Natural killer cell (primary cell): Measurements from ENCODE around the gene PAPLN. TPM values are rescaled to one million over a fixed set of nuclear protein-coding genes. Genes with fewer than 3 reads are reported as not detected.

Experiments used
- ATAC-seq, 3 donors: fragments of 150-1000 bp in 2 of 3; fragments of 200-7000 bp in 1 of 3; cut with Tn5 transposase; 1 replicate in 1 of 3; 2 replicates in 2 of 3; pipeline ENCODE4 v1.10.0; 2021; ENCODE audit warnings: mild to moderate bottlenecking in 2 of 3, moderate library complexity in 2 of 3
- DNase-seq, 2 donors: peaks; one replicate each; pipeline versions ENCODE4 v3.0.0 to v3.0.0-alpha.2; 2013 to 2021; ENCODE audit warnings: mixed read lengths in 1 of 2
- H3K27ac ChIP-seq: one replicate; pipeline ENCODE4 v1.5.1; 2013; ENCODE audit warnings: mild to moderate bottlenecking, low read length
- H3K27me3 ChIP-seq: one replicate; pipeline ENCODE4 v1.6.1; 2013; ENCODE audit warnings: low read length; ENCODE audit not compliant: control insufficient read depth, insufficient read depth
- H3K36me3 ChIP-seq: one replicate; pipeline ENCODE4 v1.6.1; 2013; ENCODE audit warnings: low read length; ENCODE audit not compliant: control insufficient read depth, insufficient read depth
- H3K4me1 ChIP-seq: one replicate; pipeline ENCODE4 v1.6.1; 2013; ENCODE audit warnings: low read length; ENCODE audit not compliant: control insufficient read depth, insufficient read depth
- H3K4me3 ChIP-seq: one replicate; pipeline ENCODE4 v1.5.1; 2013; ENCODE audit warnings: low read length
- H3K9me3 ChIP-seq: one replicate; pipeline ENCODE4 v1.6.1; 2013; ENCODE audit warnings: low read length; ENCODE audit not compliant: control insufficient read depth, insufficient read depth
- H3K27ac Mint-ChIP-seq, 2 donors: one replicate each; pipeline ENCODE4 v1.8.0; 2022; ENCODE audit warnings: mild to moderate bottlenecking in 2 of 2, mixed read lengths in 2 of 2, moderate library complexity in 1 of 2
- H3K27me3 Mint-ChIP-seq, 2 donors: one replicate each; pipeline ENCODE4 v1.8.0; 2022; ENCODE audit warnings: low read depth in 2 of 2, mixed read lengths in 2 of 2
- H3K36me3 Mint-ChIP-seq: one replicate; pipeline ENCODE4 v1.8.0; 2022; ENCODE audit warnings: mixed read lengths
- H3K4me1 Mint-ChIP-seq, 2 donors: one replicate each; pipeline ENCODE4 v1.8.0; 2022; ENCODE audit warnings: mixed read lengths in 2 of 2
- H3K4me3 Mint-ChIP-seq: one replicate; pipeline ENCODE4 v1.8.0; 2022; ENCODE audit warnings: mild to moderate bottlenecking, moderate library complexity, mixed read lengths
- H3K9me3 Mint-ChIP-seq, 2 donors: one replicate each; pipeline ENCODE4 v1.8.0; 2022; ENCODE audit warnings: mixed read lengths in 2 of 2
- CTCF ChIP-seq: fragments of 200-600 bp; IDR thresholded peaks from one replicate; pipeline ENCODE4 v1.8.0; 2022; ENCODE audit warnings: antibody characterized with exemption
- WGBS: methylation state at CpG from one replicate; pipeline ENCODE4 v1.1.7; 2013; ENCODE audit warnings: missing lambda C conversion rate; ENCODE audit not compliant: insufficient coverage; 5-methylcytosine and 5-hydroxymethylcytosine counted together
- intact Hi-C: fragments of 100-400 bp; cut with micrococcal nuclease; formaldehyde crosslinking; loops from one replicate; pipeline ENCODE4 v1.14.2; 2022
- total RNA-seq, 4 donors: library from RNA; stranded (reverse); fragments of 120-200 nt in 1 of 4; gene quantifications; one replicate each; pipeline versions ENCODE4 v1.2.3 to v1.2.4, GENCODE V29; 2013 to 2022

PAPLN gene
- total RNA-seq, 3 donors from 2014 or later (not counting 1 experiment from before 2014, with no cell fraction given) = 0.24 to 0.70 (median 0.34) TPM

GRCh38 chr14:73208846-73209245 is 28.5 kb upstream of the PAPLN start:
- no peak overlapping the region for H3K27ac ChIP-seq
- Mint-ChIP-seq H3K27me3 (no peaks in the 10 kb centered on the region), H3K27ac (no peak overlapping the region), H3K9me3 (no peaks in the 10 kb centered on the region), H3K4me3 (no peak overlapping the region), H3K4me1 (peaks cover 0 to 6% of the 10 kb centered on the region in 2 donors), H3K36me3 (peaks cover 24% of the 10 kb centered on the region)
- peaks cover 72% of the 10 kb centered on the region for H3K36me3 ChIP-seq
- intact Hi-C loops = no loop called here
- 96% methylated on average over 8 of the region's 8 CpGs for whole genome bisulfite sequencing
- no peaks in the 10 kb centered on the region for H3K27me3 ChIP-seq
- H3K9me3 ChIP-seq = no peaks in the 10 kb centered on the region
- no peak overlapping the region for H3K4me3 ChIP-seq
- TF ChIP-seq CTCF = no peak
- no peaks in the 10 kb centered on the region for H3K4me1 ChIP-seq
- ATAC-seq (no peak), DNase-seq (no peak)

- intact Hi-C loops = no loop called here
- H3K9me3 ChIP-seq = no peaks in the 10 kb centered on the region
- no peaks in the 10 kb centered on the region for H3K4me1 ChIP-seq
- DNase-seq (no peak), ATAC-seq (no peak)
- Mint-ChIP-seq H3K4me1 (peaks cover 0 to 6% of the 10 kb centered on the region in 2 donors), H3K9me3 (no peaks in the 10 kb centered on the region), H3K36me3 (peaks cover 24% of the 10 kb centered on the region), H3K27ac (peak overlapping the region in 1 of 2 donors; percentile 2), H3K4me3 (no peak overlapping the region), H3K27me3 (no peaks in the 10 kb centered on the region)
- H3K27ac ChIP-seq = no peak overlapping the region
- WGBS = 100% methylated on average over 2 of the region's 2 CpGs
- no peaks in the 10 kb centered on the region for H3K27me3 ChIP-seq
- peaks cover 70% of the 10 kb centered on the region for H3K36me3 ChIP-seq
- TF ChIP-seq CTCF = no peak
- no peak overlapping the region for H3K4me3 ChIP-seq
These were observed 27.4 kb upstream of the PAPLN start for GRCh38 chr14:73209953-73210352.

DNA sequence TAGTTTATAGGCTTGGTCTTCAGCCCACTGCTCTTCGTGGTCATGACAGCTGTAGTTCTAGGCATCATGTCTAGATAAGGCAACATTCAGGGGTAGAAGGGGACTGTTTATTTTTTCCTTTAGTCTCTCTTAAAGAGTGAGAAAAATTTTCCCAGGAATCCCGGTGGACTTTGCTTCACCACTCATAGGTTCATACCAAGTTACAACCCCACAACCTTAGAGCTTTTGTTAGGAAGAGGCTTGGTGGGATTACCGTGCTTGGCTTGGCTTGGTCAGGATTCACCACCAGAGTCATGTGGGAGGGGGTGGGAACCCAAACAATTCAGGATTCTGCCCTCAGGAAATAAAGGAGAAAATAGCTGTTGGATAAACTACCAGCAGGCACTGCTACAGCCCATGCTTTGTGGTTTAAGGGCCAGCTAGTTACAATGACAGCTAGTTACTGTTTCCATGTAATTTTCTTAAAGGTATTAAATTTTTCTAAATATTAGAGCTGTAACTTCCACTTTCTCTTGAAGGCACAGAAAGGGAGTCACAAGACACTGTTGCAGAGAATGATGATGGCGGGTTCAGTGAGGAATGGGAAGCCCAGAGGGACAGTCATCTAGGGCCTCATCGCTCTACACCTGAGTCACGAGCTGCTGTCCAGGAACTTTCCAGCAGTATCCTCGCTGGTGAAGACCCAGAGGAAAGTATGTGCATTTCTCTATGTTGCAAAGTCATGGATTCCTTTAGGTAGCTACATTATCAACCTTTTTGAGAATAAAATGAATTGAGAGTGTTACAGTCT is 25.9 kb upstream of the PAPLN start:
- Histone ChIP-seq H3K27me3 (no peaks in the 10 kb centered on the region), H3K4me1 (no peaks in the 10 kb centered on the region), H3K4me3 (no peak overlapping the region), H3K36me3 (peaks cover 69% of the 10 kb centered on the region), H3K27ac (no peak overlapping the region), H3K9me3 (no peaks in the 10 kb centered on the region)
- Mint-ChIP-seq H3K4me3 (no peak overlapping the region), H3K27me3 (no peaks in the 10 kb centered on the region), H3K4me1 (peaks cover 0 to 6% of the 10 kb centered on the region in 2 donors), H3K27ac (no peak overlapping the region), H3K36me3 (peaks cover 16% of the 10 kb centered on the region), H3K9me3 (no peaks in the 10 kb centered on the region)
- intact Hi-C loops = no loop called here
- WGBS = 98% methylated on average over 5 of the region's 7 CpGs
- no peak for ATAC-seq
- no peak for DNase-seq
- no peak for TF ChIP-seq CTCF

DNA sequence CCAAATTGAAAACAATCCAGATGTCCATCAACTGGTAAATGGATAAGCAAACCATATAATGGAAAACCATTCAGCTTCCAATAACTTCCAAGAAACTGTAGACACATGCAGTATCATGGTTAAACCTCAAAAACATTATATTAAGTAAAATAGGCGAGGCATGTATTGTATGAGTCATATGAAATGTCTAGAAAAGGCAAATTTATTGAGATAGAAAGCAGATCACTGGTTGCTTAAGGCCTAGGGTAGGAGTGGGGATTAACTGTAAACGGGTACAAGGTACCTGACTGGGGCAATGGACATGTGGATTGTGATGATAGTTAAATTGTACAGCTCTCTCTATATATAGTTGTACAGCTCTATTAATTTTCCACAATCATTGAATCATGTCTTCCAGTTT is 21.3 kb upstream of the PAPLN start:
- ATAC-seq = no peak
- Histone ChIP-seq H3K36me3 (peaks cover 77% of the 10 kb centered on the region), H3K4me3 (no peak overlapping the region), H3K4me1 (no peaks in the 10 kb centered on the region), H3K9me3 (no peaks in the 10 kb centered on the region), H3K27me3 (no peaks in the 10 kb centered on the region), H3K27ac (no peak overlapping the region)
- no peak for DNase-seq
- WGBS = 100% methylated on average over 2 of the region's 2 CpGs
- no peak overlapping the region for H3K27ac Mint-ChIP-seq
- peaks cover 25% of the 10 kb centered on the region for H3K36me3 Mint-ChIP-seq
- no peaks in the 10 kb centered on the region for H3K4me1 Mint-ChIP-seq
- H3K27me3 Mint-ChIP-seq = no peaks in the 10 kb centered on the region
- intact Hi-C loops = no loop called here
- no peak for TF ChIP-seq CTCF
- no peaks in the 10 kb centered on the region for H3K9me3 Mint-ChIP-seq
- H3K4me3 Mint-ChIP-seq = no peak overlapping the region
